Effector memory CD4-positive, alpha-beta T cell (primary cell): ENCODE measurements around the gene FGD3.
A peak's percentile ranks its signal among the peaks of the same experiment; 100 is the strongest.

Experiments
- DNase-seq, 3 donors: peaks; one replicate each; pipeline ENCODE4 v3.0.0-alpha.2; 2020
- H3K27ac ChIP-seq: 2 replicates; pipeline ENCODE4 v1.7.0; 2013; ENCODE audit warnings: mild to moderate bottlenecking, low read length, moderate library complexity; ENCODE audit not compliant: insufficient read depth, poor library complexity, severe bottlenecking
- H3K27me3 ChIP-seq: replicated peaks from 2 replicates; pipeline ENCODE4 v1.7.0; 2013; ENCODE audit warnings: mild to moderate bottlenecking, low read length; ENCODE audit not compliant: insufficient read depth, control insufficient read depth, poor library complexity, severe bottlenecking
- H3K36me3 ChIP-seq: 2 replicates; pipeline ENCODE4 v1.7.0; 2013; ENCODE audit warnings: mild to moderate bottlenecking, low read length, moderate library complexity; ENCODE audit not compliant: control insufficient read depth, insufficient read depth
- H3K4me1 ChIP-seq: 2 replicates; pipeline ENCODE4 v1.7.0; 2013; ENCODE audit warnings: low read length, mild to moderate bottlenecking; ENCODE audit not compliant: control insufficient read depth, insufficient read depth, poor library complexity, severe bottlenecking
- H3K4me3 ChIP-seq: 2 replicates; pipeline ENCODE4 v1.7.0; 2013; ENCODE audit warnings: low read length, low read depth, mild to moderate bottlenecking; ENCODE audit not compliant: insufficient read depth, poor library complexity, severe bottlenecking
- H3K9me3 ChIP-seq: 2 replicates; pipeline ENCODE4 v1.7.0; 2013; ENCODE audit warnings: mild to moderate bottlenecking, low read length, moderate library complexity; ENCODE audit not compliant: control insufficient read depth

Gene FGD3

GRCh38 chr9:92942688-92943616, 4.4 kb upstream of the FGD3 start:
- Histone ChIP-seq H3K27ac (no peak overlapping the region), H3K4me3 (no peak overlapping the region), H3K4me1 (peaks cover 14% of the 10 kb centered on the region), H3K36me3 (no peaks in the 10 kb centered on the region), H3K9me3 (no peaks in the 10 kb centered on the region), H3K27me3 (no peaks in the 10 kb centered on the region)
- no peak for DNase-seq

DNA sequence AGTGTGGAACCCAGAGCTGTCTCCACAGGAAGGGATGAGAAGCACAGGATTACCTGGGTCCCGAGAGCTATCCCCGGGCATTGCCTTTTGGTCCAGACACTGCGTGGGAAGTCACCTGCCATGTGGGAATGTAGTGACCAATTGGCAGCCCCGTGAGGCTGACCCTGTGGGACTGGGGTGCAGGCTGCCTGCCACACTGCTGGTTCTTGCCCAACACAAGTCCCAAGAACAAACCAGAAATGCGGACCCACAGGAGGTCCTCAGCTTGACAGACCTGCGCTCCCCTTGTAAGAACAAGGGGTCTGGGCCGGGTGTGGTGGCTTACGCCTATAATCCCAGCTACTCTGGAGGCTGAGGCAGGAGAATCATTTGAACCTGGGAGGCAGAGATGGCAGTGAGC, 2.4 kb upstream of the FGD3 start:
- Histone ChIP-seq H3K27me3 (no peaks in the 10 kb centered on the region), H3K4me1 (peaks cover 32% of the 10 kb centered on the region), H3K9me3 (no peaks in the 10 kb centered on the region), H3K4me3 (no peak overlapping the region), H3K36me3 (no peaks in the 10 kb centered on the region), H3K27ac (no peak overlapping the region)
- no peak for DNase-seq

DNA sequence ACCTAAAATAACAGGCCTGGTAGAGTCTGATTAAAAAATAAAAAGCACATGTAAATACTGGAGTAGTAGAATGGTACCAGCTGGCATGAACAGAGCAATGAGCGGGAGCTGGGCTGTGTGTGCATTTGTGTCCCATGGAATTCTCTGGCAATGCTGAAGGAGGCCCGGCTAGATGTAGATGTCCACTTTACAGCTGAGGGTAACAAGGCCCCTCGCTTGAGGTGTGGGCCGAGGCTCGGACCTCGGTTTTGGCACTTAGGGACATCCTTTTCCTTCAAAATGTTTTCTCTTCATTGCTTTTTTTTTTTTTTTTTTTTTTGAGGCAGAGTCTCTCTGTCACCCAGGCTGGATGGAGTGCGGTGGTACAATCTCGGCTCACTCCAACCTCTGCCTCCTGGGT, 1.5 kb upstream of the FGD3 start:
- no peaks in the 10 kb centered on the region for H3K9me3 ChIP-seq
- H3K4me3 ChIP-seq = no peak overlapping the region
- no peaks in the 10 kb centered on the region for H3K27me3 ChIP-seq
- DNase-seq = no peak
- H3K36me3 ChIP-seq = no peaks in the 10 kb centered on the region
- H3K27ac ChIP-seq = no peak overlapping the region
- H3K4me1 ChIP-seq = peaks cover 39% of the 10 kb centered on the region

DNA sequence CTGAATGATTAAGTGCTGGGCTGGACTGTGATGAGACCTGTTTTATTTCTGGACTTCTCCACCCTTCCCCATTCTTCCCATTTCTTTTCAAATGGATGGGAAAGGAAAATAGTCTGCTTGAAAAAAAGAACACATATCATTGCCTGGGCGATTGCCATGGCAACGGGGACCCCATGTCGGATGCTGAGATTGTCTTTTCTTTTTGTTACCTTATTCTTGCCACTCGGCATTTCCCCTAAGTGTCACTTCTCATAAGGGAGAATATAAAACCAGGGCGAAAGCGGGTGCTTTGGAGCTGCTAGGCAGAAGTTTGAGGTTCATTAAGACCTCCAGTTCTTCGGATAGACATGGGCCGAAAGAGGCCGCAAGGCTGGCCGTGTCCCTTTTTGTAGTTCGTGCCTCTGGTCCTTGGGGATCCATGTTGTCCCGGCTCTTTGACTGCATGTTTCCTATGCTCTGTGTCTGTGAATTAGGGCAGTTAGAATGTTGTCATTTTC, 763 bp downstream of the FGD3 start:
- H3K4me1 ChIP-seq = peaks cover 57% of the 10 kb centered on the region
- DNase-seq = no peak
- H3K27ac ChIP-seq = peak overlapping the region; percentile 72
- H3K4me3 ChIP-seq = peak overlapping the region; percentile 97
- H3K36me3 ChIP-seq = no peaks in the 10 kb centered on the region
- no peaks in the 10 kb centered on the region for H3K27me3 ChIP-seq
- H3K9me3 ChIP-seq = no peaks in the 10 kb centered on the region

GRCh38 chr9:92948632-92949031, 1.3 kb downstream of the FGD3 start:
- H3K4me1 ChIP-seq = peaks cover 63% of the 10 kb centered on the region
- H3K27ac ChIP-seq = peak overlapping the region; percentile 72
- H3K9me3 ChIP-seq = no peaks in the 10 kb centered on the region
- H3K27me3 ChIP-seq = no peaks in the 10 kb centered on the region
- DNase-seq = no peak
- H3K36me3 ChIP-seq = no peaks in the 10 kb centered on the region
- peak overlapping the region; percentile 97 for H3K4me3 ChIP-seq

DNA sequence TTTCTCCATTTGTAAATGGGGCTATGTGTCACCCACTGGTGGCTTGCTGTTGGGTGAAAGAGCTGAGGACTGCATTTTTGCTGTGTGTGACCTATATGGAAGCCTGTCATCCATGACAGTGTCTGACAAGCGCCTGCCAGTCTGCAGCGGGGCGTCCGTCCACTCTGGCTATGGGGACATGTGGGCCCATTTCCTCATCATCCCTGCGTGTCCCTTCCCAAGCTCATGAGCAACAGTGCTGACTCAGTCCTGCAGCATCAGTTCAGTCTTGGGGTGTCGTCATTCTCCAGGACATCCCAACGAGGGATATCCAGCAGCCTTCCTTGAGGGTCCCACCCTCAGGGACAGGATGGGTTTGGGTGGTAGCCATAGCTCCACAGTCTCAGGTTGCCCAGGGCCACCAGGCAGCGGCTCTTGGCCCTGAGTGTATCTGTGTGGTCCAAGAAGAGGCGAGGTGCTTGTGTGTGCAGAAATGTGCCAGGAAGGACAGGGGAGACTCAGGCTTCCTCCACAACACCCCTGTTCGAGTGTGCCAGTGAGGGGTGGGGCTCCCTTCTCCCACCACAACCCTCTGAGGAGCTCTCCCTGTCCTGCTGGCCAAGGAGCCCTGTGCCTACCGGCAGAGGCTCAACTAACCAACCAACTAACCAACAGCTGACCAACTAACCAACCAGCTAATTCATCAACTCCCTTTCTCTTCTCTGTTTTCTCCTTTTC, 2.1 kb downstream of the FGD3 start:
- Histone ChIP-seq H3K4me3 (peak overlapping the region; percentile 97), H3K9me3 (no peaks in the 10 kb centered on the region), H3K27ac (no peak overlapping the region), H3K36me3 (no peaks in the 10 kb centered on the region), H3K4me1 (peaks cover 67% of the 10 kb centered on the region), H3K27me3 (no peaks in the 10 kb centered on the region)
- no peak for DNase-seq

GRCh38 chr9:92950359-92950955, 3.1 kb downstream of the FGD3 start:
- DNase-seq = no peak
- H3K9me3 ChIP-seq = no peaks in the 10 kb centered on the region
- no peaks in the 10 kb centered on the region for H3K27me3 ChIP-seq
- H3K27ac ChIP-seq = peak overlapping the region; percentile 31
- no peak overlapping the region for H3K4me3 ChIP-seq
- H3K36me3 ChIP-seq = no peaks in the 10 kb centered on the region
- peaks cover 77% of the 10 kb centered on the region for H3K4me1 ChIP-seq

DNA sequence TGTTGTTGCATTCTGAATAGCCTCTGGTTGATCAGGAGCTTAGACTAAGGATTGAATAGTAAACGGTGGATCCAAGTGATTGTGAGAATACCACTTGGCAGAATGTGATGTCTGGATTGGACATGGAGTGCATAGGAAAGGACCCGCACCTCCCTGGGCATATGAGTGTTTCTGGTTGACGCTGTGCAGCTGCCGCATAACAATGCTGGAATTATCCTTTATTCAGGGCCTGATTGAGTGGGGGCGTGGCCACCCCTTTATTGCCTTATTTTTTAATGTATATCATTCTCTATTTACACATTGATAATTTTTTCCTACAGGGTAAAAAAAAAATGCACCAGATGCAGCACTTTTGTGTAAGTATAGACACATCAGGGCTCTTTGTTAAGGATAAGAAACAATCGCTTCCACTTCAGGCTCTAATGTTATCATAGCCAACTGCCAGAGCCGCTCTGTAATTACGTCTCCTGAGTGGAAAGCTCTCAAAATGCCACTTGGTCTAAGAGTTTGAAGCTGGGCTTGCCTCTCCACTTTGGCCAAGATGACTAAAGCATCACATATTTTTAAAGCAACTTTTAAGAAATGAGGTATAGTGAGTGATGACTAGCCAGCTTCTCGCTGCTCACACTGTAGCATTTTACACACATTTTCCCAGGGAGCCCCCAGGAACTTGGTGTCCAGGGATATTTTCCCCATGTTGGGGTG, 5.7 kb downstream of the FGD3 start:
- no peak for DNase-seq
- H3K36me3 ChIP-seq = no peaks in the 10 kb centered on the region
- peaks cover 77% of the 10 kb centered on the region for H3K4me1 ChIP-seq
- no peaks in the 10 kb centered on the region for H3K9me3 ChIP-seq
- no peaks in the 10 kb centered on the region for H3K27me3 ChIP-seq
- peak overlapping the region; percentile 43 for H3K4me3 ChIP-seq
- H3K27ac ChIP-seq = peak overlapping the region; percentile 79

DNA sequence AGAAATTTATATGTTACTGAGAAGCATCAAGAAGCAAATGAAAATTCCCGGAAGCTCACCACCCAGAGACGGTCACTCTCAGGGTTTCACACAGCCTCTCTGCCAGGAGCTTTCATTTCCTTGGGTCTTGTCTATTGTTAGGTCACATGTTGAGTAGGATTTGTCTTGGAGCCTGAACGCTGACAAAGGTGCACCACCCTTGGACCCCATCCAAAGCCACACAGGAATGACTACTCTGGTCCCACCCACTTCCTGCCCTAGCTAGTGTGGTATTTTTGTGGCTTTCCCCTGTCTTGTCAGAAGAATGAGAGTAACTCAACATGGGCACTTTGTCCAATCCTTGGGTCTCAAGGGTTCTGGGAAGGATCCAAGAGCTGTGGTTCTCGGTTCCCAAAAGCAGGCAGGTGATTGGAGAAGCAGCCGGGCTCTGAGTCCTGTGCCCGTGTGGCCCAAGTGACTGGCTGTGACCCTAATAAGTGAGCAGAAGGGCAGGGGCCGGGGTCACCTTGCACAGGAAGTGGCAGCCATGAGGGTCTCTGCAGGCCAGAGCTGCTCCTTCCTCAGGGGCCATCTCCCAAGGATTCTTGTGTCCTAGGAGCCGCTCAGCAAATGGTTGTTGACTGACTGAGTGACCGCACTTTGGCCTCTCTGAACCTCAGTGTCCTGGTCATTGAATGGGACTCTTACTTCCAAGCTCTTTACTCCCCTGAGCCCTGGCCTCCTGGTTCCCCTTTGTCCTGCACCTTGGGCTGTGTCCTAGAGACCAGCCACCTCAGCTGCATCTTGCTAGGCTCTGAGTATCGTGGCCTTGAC, 6.9 kb downstream of the FGD3 start:
- Histone ChIP-seq H3K27me3 (no peaks in the 10 kb centered on the region), H3K27ac (peak overlapping the region; percentile 79), H3K4me1 (peaks cover 66% of the 10 kb centered on the region), H3K36me3 (no peaks in the 10 kb centered on the region), H3K4me3 (peak overlapping the region; percentile 43), H3K9me3 (no peaks in the 10 kb centered on the region)
- peak; percentile 78 to 82 (median 80) for DNase-seq
